ENCODE results near the gene PSMC3.

The PSMC3 gene

GRCh38 chr11:47443028-47443700 lies 16.9 kb upstream of the PSMC3 start:
- DNase-seq (ENCODE audit: low read depth): no peak

- no peak for DNase-seq (ENCODE audit: low read depth)
These were observed 16.3 kb upstream of the PSMC3 start for GRCh38 chr11:47442514-47442913.

- no peak for DNase-seq (ENCODE audit: low read depth)
These were observed 15.2 kb upstream of the PSMC3 start for GRCh38 chr11:47441421-47441820.

GRCh38 chr11:47440054-47440476 lies 13.8 kb upstream of the PSMC3 start:
- DNase-seq (ENCODE audit: low read depth): no peak

- DNase-seq (ENCODE audit: low read depth): no peak
These were observed 12.5 kb upstream of the PSMC3 start for GRCh38 chr11:47438721-47439120.

- no peak for DNase-seq (ENCODE audit: low read depth)
These were observed 11.6 kb upstream of the PSMC3 start for GRCh38 chr11:47437746-47438418.

- no peak for DNase-seq (ENCODE audit: low read depth)
These were observed 11.0 kb upstream of the PSMC3 start for GRCh38 chr11:47437218-47437745.

- no peak for DNase-seq (ENCODE audit: low read depth)
These were observed 10.5 kb upstream of the PSMC3 start for GRCh38 chr11:47436726-47437125.

- no peak for DNase-seq (ENCODE audit: low read depth)
These were observed 9.4 kb upstream of the PSMC3 start for GRCh38 chr11:47435687-47436086.

GRCh38 chr11:47434011-47434786 lies 8.0 kb upstream of the PSMC3 start:
- no peak for DNase-seq (ENCODE audit: low read depth)

GRCh38 chr11:47433157-47433556 lies 6.9 kb upstream of the PSMC3 start:
- no peak for DNase-seq (ENCODE audit: low read depth)

- no peak for DNase-seq (ENCODE audit: low read depth)
These were observed 5.3 kb upstream of the PSMC3 start for GRCh38 chr11:47431356-47432083.

GRCh38 chr11:47430524-47430923 lies 4.3 kb upstream of the PSMC3 start:
- no peak for DNase-seq (ENCODE audit: low read depth)

GRCh38 chr11:47425611-47426010 lies 628 bp downstream of the PSMC3 start:
- no peak for DNase-seq (ENCODE audit: low read depth)

- no peak for DNase-seq (ENCODE audit: low read depth)
These were observed 7.6 kb downstream of the PSMC3 start for GRCh38 chr11:47418454-47419259.

GRCh38 chr11:47417712-47418111 lies 8.5 kb downstream of the PSMC3 start:
- no peak for DNase-seq (ENCODE audit: low read depth)

- peak; percentile 95 for DNase-seq (ENCODE audit: low read depth)
These were observed 10.2 kb downstream of the PSMC3 start for GRCh38 chr11:47415949-47416472.

- no peak for DNase-seq (ENCODE audit: low read depth)
These were observed 11.0 kb downstream of the PSMC3 start for GRCh38 chr11:47415091-47415854.

GRCh38 chr11:47414685-47415070 lies 11.6 kb downstream of the PSMC3 start:
- DNase-seq (ENCODE audit: low read depth): no peak

Data from ELR (cell line).